HG03571 (cell line): ENCODE measurements around the gene USP17L10.
"Not testable (repeated sequence)": the region's sequence is repeated elsewhere in the genome, so short reads cannot be mapped to it uniquely, and the experiment has no call there.

ENCODE experiments used
- ATAC-seq: cut with Tn5 transposase; IDR thresholded peaks from one replicate; pipeline ENCODE4 v1.9.1; 2021; ENCODE audit not compliant: unreplicated experiment

Gene USP17L10

GRCh38 chr4:9210357-9210756 lies at the start of gene USP17L10:
Gene USP17L10, plus strand, starts transcription at chr4:9210657. Its CDS starts 0 bp downstream, at chr4:9210657.
- not testable (repeated sequence) for ATAC-seq

DNA sequence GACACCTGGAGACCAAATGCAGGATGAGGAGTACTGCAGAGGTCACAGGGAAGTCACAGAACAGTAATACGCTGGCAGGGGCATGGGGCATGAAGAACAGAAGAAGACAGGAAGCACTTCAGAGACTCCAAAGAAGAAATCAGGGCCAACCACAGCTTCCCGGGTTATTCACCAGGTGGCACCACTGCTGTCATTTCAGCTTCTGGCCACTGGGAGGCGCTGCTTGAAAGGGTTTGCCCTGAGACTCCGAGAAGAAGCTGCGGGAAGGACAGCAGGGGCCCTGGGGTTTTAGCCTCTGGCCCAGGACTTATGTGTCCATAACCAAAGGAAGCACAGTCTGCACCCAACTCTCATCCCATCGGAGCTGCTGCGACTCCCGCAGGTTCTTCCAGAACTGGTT lies 44.5 kb upstream of the USP17L10 start:
- ATAC-seq, result not testable (repeated sequence)

DNA sequence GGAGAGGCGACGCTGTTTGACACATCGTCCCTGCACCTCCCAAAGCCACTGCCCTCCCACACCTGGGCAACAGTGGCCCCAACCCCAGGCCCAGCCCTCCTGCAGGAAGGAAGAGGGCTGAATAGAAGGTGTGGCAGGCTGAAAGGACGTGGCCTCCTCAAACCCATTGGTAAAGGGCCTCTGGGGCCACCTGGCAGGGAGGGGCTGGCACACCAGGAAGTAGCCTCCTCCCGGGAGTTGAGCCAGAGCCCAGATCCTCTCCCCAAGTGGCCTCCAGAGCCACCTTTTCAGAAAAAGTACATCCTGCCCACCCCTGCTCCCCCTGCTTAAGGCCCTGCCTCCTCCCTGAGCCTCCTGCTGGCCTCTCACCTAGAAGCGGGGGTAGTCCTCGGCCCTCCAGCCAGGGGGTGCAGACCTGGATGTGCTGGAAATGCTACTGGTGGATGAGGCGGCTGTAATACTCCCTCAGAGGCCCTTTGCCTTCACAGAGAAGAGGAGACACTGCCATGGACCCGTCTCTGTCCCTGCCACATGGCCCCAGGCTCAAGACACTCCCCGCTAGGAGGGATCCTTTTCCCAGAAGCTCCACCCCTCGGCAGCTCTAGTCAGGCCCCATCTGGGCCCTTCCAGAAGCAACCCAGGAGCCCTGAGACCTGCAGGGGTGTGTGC lies 40.5 kb upstream of the USP17L10 start, which contains the start of gene FAM90A26:
Gene FAM90A26 (plus strand): TSS at position 619 of the 669 bp plus-strand sequence. CDS start 2,764 bp downstream, outside the sequence.
- not testable (repeated sequence) for ATAC-seq

DNA sequence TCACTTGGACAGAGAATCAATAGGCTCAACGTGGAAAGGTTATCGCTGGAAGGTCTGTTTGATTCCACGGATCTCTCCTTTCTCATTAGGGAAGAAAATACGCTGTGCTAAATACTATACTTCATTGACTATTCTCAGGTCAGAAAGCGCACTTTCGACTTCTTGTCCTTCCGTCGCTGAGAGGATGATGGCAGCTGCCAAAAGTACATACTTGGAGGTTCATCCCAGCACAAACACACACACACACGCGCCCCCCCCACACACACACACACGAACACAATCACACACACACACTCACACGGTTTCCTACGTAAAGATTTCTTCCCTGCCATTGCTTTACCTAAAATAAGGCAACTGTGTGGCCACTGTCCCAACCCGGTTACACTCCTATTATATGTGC lies 4.2 kb downstream of the USP17L10 start:
- not testable (repeated sequence) for ATAC-seq

DNA sequence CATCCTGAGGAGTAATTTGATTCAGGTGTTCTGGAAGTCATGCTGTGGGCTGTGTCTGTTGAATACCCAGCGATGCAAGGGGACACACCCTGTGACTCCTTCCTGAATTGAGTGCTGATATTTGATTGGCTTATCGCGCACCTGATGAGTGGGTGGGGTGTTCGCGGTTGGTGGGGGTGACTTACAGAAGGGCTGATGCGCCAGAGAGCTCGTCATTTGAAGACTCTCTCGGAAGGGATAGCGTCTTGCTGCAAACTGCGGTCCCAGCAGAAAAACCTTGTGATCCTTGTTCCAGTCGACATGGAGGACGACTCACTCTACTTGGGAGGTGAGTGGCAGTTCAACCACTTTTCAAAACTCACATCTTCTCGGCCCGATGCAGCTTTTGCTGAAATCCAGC lies 4.6 kb downstream of the USP17L10 start, which contains the start of gene USP17L11:
Gene USP17L11 (plus strand): TSS at position 301 of the 400 bp plus-strand sequence. CDS start 0 bp downstream, at position 301.
- not testable (repeated sequence) for ATAC-seq

- ATAC-seq, result not testable (repeated sequence)
These were observed 9.4 kb downstream of the USP17L10 start, which contains the start of gene USP17L12 for GRCh38 chr4:9219852-9220251. Gene USP17L12, plus strand, starts transcription at chr4:9220152. Its CDS starts 0 bp downstream, at chr4:9220152.

DNA sequence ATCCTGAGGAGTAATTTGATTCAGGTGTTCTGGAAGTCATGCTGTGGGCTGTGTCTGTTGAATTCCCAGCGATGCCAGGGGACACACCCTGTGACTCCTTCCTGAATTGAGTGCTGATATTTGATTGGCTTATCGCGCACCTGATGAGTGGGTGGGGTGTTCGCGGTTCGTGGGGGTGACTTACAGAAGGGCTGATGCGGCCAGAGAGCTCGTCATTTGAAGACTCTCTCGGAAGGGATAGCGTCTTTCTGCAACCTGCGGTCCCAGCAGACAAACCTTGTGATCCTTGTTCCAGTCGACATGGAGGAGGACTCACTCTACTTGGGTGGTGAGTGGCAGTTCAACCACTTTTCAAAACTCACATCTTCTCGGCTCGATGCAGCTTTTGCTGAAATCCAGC lies 14.1 kb downstream of the USP17L10 start, which contains the start of gene USP17L13:
Gene USP17L13 (plus strand): TSS at position 301 of the 400 bp plus-strand sequence. CDS start 0 bp downstream, at position 301.
- not testable (repeated sequence) for ATAC-seq

GRCh38 chr4:9230249-9230648 lies 19.8 kb downstream of the USP17L10 start:
- not testable (repeated sequence) for ATAC-seq

DNA sequence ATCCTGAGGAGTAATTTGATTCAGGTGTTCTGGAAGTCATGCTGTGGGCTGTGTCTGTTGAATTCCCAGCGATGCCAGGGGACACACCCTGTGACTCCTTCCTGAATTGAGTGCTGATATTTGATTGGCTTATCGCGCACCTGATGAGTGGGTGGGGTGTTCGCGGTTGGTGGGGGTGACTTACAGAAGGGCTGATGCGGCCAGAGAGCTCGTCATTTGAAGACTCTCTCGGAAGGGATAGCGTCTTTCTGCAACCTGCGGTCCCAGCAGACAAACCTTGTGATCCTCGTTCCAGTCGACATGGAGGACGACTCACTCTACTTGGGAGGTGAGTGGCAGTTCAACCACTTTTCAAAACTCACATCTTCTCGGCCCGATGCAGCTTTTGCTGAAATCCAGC lies 23.6 kb downstream of the USP17L10 start, which contains the start of gene USP17L15:
Gene USP17L15 (plus strand): TSS at position 301 of the 400 bp plus-strand sequence. CDS start 0 bp downstream, at position 301.
- not testable (repeated sequence) for ATAC-seq

DNA sequence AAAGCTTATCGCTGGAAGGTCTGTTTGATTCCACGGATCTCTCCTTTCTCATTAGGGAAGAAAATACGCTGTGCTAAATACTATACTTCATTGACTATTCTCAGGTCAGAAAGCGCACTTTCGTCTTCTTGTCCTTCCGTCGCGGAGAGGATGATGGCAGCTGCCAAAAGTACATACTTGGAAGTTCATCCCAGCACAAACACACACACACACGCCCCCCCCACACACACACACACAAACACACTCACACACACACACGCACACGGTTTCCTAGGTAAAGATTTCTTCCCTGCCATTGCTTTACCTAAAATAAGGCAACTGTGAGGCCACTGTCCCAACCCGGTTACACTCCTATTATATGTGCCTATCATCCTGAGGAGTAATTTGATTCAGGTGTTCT lies 28.0 kb downstream of the USP17L10 start:
- not testable (repeated sequence) for ATAC-seq

DNA sequence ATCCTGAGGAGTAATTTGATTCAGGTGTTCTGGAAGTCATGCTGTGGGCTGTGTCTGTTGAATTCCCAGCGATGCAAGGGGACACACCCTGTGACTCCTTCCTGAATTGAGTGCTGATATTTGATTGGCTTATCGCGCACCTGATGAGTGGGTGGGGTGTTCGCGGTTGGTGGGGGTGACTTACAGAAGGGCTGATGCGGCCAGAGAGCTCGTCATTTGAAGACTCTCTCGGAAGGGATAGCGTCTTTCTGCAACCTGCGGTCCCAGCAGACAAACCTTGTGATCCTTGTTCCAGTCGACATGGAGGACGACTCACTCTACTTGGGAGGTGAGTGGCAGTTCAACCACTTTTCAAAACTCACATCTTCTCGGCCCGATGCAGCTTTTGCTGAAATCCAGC lies 33.1 kb downstream of the USP17L10 start, which contains the start of gene USP17L17:
Gene USP17L17 (plus strand): TSS at position 301 of the 400 bp plus-strand sequence. CDS start 0 bp downstream, at position 301.
- not testable (repeated sequence) for ATAC-seq

- ATAC-seq, result not testable (repeated sequence)
These were observed 37.7 kb downstream of the USP17L10 start, which contains the start of gene USP17L18 for GRCh38 chr4:9247953-9248680. Gene USP17L18, plus strand, starts transcription at chr4:9248630. Its CDS starts 0 bp downstream, at chr4:9248630.

GRCh38 chr4:9253078-9253477 lies 42.6 kb downstream of the USP17L10 start, which contains the start of gene USP17L19:
Gene USP17L19, plus strand, starts transcription at chr4:9253378. Its CDS starts 0 bp downstream, at chr4:9253378.
- ATAC-seq, result not testable (repeated sequence)

GRCh38 chr4:9257824-9258223 lies 47.4 kb downstream of the USP17L10 start, which contains the start of gene USP17L20:
Gene USP17L20, plus strand, starts transcription at chr4:9258124. Its CDS starts 0 bp downstream, at chr4:9258124.
- ATAC-seq, result not testable (repeated sequence)
